Measurements from ENCODE around the gene ABLIM1.

GRCh38 chr10:114545071-114545470 is 113.0 kb downstream of the ABLIM1 start:
- TF ChIP-seq, protein P1, sequence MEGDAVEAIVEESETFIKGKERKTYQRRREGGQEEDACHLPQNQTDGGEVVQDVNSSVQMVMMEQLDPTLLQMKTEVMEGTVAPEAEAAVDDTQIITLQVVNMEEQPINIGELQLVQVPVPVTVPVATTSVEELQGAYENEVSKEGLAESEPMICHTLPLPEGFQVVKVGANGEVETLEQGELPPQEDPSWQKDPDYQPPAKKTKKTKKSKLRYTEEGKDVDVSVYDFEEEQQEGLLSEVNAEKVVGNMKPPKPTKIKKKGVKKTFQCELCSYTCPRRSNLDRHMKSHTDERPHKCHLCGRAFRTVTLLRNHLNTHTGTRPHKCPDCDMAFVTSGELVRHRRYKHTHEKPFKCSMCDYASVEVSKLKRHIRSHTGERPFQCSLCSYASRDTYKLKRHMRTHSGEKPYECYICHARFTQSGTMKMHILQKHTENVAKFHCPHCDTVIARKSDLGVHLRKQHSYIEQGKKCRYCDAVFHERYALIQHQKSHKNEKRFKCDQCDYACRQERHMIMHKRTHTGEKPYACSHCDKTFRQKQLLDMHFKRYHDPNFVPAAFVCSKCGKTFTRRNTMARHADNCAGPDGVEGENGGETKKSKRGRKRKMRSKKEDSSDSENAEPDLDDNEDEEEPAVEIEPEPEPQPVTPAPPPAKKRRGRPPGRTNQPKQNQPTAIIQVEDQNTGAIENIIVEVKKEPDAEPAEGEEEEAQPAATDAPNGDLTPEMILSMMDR (IDR thresholded peaks at IDR 0.05) = no peak
- TF ChIP-seq EZH2 (IDR thresholded peaks at IDR 0.05) = no peak
- TF ChIP-seq EZH2phosphoT487 (IDR thresholded peaks at IDR 0.05) = no peak

Data from neural progenitor cell (in vitro differentiated cells).